Airway epithelial cell (primary cell): Measurements from ENCODE around the gene COPG1. TPM values are rescaled to one million over a fixed set of nuclear protein-coding genes. Genes with fewer than 3 reads are reported as not detected.

Source experiments
- total RNA-seq: library from RNA; depleted of rRNA; stranded (reverse); fragments of >200 nt; gene quantifications from 2 replicates; pipeline ENCODE4 v1.2.3, GENCODE V29; 2015

COPG1 gene
- 117 and 128 TPM in 2 replicates for total RNA-seq

DNA sequence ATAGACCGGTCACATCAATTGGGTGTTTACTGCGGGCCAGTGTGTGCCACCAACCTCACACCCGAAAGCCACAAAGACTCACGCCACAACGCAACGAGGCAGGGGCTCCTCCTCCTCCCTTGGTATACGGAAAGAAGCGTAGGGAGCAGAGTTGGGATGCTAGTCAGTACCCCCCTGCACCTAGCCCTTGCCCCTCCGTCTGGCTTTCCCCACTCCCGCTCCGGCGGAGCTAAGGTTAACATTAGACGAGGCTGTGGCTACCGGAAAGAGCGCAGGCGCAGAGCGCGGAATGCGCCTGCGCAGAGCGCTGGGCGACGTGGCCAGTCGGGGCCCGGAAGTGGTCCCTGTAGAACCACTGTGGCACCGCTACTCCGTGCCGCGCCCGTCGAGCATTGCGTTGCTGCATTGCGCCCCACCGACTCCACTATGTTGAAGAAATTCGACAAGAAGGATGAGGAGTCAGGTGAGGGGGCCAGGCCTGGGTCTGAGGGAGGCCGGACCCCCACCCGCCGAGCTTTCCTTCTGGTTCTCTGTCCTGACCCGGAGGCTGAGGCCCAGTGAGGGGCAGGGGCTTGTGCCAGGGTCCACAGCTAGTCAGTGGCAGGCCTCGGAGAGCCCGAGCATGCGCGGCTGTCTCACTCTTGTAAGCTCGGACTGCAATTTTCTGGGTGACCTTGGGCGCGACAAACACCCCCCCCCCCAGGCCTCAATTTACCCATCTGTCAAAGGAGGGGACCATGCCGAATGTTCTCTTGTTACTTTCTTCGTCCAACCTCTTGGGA, at the start of gene COPG1:
Gene COPG1 (plus strand): TSS at position 323 of the 782 bp plus-strand sequence. CDS start 104 bp downstream, at position 427.

GRCh38 chr3:129278439-129278965, 29.1 kb downstream of the COPG1 start, which contains the start of gene HMCES:
TSS of gene HMCES (plus strand) at chr3:129278870. CDS start at chr3:129279733, 863 bp downstream.

Other genes with a start within 250 kb of the COPG1 start
- gene EFCC1, start 248.3 kb upstream of the COPG1 start, total RNA-seq, result not detected in 2 replicates
- gene GP9, start 188.8 kb upstream of the COPG1 start, total RNA-seq, result not detected in 2 replicates
- 10.5 and 15.4 TPM in 2 replicates for gene RAB43, start 127.8 kb upstream of the COPG1 start, total RNA-seq
- gene ISY1, start 88.5 kb upstream of the COPG1 start, total RNA-seq, result 18.0 and 20.2 TPM in 2 replicates
- gene CNBP, start 65.7 kb upstream of the COPG1 start, total RNA-seq, result 313 and 341 TPM in 2 replicates
- 46.8 and 48.3 TPM in 2 replicates for gene HMCES, start 29.3 kb downstream of the COPG1 start, total RNA-seq
- gene EFCAB12, start 179.0 kb downstream of the COPG1 start, total RNA-seq, result 0.07 TPM in 1 of 2 replicates, not detected in the other
- 19.7 and 20.0 TPM in 2 replicates for gene MBD4, start 190.3 kb downstream of the COPG1 start, total RNA-seq
- gene IFT122, start 190.6 kb downstream of the COPG1 start, total RNA-seq, result 5.9 and 9.5 TPM in 2 replicates